IMR-90 (cell line): ENCODE results near the gene B4GALNT2. TPM values are rescaled to one million over a fixed set of nuclear protein-coding genes. Genes with fewer than 3 reads are reported as not detected.
"Not testable (repeated sequence)": the region's sequence is repeated elsewhere in the genome, so short reads cannot be mapped to it uniquely, and the experiment has no call there.

Experiments
- ATAC-seq: fragments of 200-7000 bp; cut with Tn5 transposase; 2 replicates; pipeline ENCODE4 v1.9.1; 2020; ENCODE audit warnings: low read depth, mild to moderate bottlenecking, moderate library complexity
- BruUV-seq: library from RNA; stranded (reverse); fragments of 400-500 nt; replicated peaks from 2 replicates; lab custom pipeline; 2021; lab: Mats Ljungman, UMichigan
- CTCF ChIA-PET: fragments of 300-600 bp; formaldehyde crosslinking; extraction: SDS; loops from one replicate; lab custom pipeline; 2021; ENCODE audit warnings: antibody characterized with exemption; lab: Yijun Ruan, JAX
- POLR2A ChIA-PET: fragments of 300-600 bp; sonication (Branson Sonifier 250); formaldehyde crosslinking; loops from one replicate; lab custom pipeline; 2022; ENCODE audit warnings: antibody characterized with exemption; ENCODE audit not compliant: unreplicated experiment; lab: Charles Lee
- DNase-seq: peaks from one replicate; pipeline ENCODE4 v3.0.0; 2013
- H2AFZ ChIP-seq: replicated peaks from 2 replicates; pipeline ENCODE3; 2013; ENCODE audit warnings: low read length, mild to moderate bottlenecking; ENCODE audit not compliant: poor library complexity
- H2AK5ac ChIP-seq: 2 replicates; pipeline ENCODE4 v1.6.1; 2013; ENCODE audit warnings: low read depth, low read length, inconsistent platforms
- H2AK9ac ChIP-seq: replicated peaks from 2 replicates; pipeline ENCODE3; 2013; ENCODE audit warnings: mild to moderate bottlenecking, low read depth, low read length, moderate library complexity; ENCODE audit not compliant: poor library complexity
- H2BK120ac ChIP-seq: 2 replicates; pipeline ENCODE4 v1.6.1; 2013; ENCODE audit warnings: low read depth, low read length, inconsistent platforms
- H2BK15ac ChIP-seq: 3 replicates; pipeline ENCODE4 v1.6.1; 2013; ENCODE audit warnings: low read depth, low read length, inconsistent platforms
- H2BK20ac ChIP-seq: 2 replicates; pipeline ENCODE4 v1.6.1; 2013; ENCODE audit warnings: low read depth, mild to moderate bottlenecking, inconsistent platforms, low read length, moderate library complexity
- H2BK5ac ChIP-seq: 2 replicates; pipeline ENCODE4 v1.6.1; 2013; ENCODE audit warnings: mild to moderate bottlenecking, low read depth, low read length, inconsistent platforms; ENCODE audit not compliant: poor library complexity, severe bottlenecking
- H3K14ac ChIP-seq: replicated peaks from 2 replicates; pipeline ENCODE4 v1.6.1; 2013; ENCODE audit warnings: low read depth, low read length, inconsistent platforms
- H3K18ac ChIP-seq: 2 replicates; pipeline ENCODE4 v1.6.1; 2013; ENCODE audit warnings: low read depth, low read length, control low read depth
- H3K23ac ChIP-seq: 2 replicates; pipeline ENCODE4 v1.6.1; 2013; ENCODE audit warnings: low read depth, low read length, inconsistent platforms
- H3K27ac ChIP-seq: 2 replicates; pipeline ENCODE4 v1.5.1; 2013; ENCODE audit warnings: mild to moderate bottlenecking, control low read depth, low read length; ENCODE audit not compliant: insufficient read depth
- H3K27me3 ChIP-seq: 2 replicates; pipeline ENCODE4 v1.6.1; 2013; ENCODE audit warnings: low read length; ENCODE audit not compliant: control insufficient read depth, insufficient read depth
- H3K36me3 ChIP-seq: 2 replicates; pipeline ENCODE4 v1.6.1; 2013; ENCODE audit warnings: low read length, mixed read lengths; ENCODE audit not compliant: control insufficient read depth, insufficient read depth
- H3K4ac ChIP-seq: 2 replicates; pipeline ENCODE4 v1.6.1; 2013; ENCODE audit warnings: low read depth, low read length, inconsistent platforms
- H3K4me1 ChIP-seq: 2 replicates; pipeline ENCODE4 v1.6.1; 2013; ENCODE audit warnings: low read length, mixed read lengths; ENCODE audit not compliant: control insufficient read depth, insufficient read depth
- H3K4me2 ChIP-seq: 2 replicates; pipeline ENCODE4 v1.6.1; 2013; ENCODE audit warnings: low read depth, mild to moderate bottlenecking, control low read depth, low read length, moderate library complexity
- H3K4me3 ChIP-seq: 2 replicates; pipeline ENCODE4 v1.5.1; 2013; ENCODE audit warnings: low read depth, mild to moderate bottlenecking, control low read depth, low read length, moderate library complexity; ENCODE audit not compliant: insufficient read depth
- H3K56ac ChIP-seq: 2 replicates; pipeline ENCODE4 v1.6.1; 2013; ENCODE audit warnings: low read length, inconsistent platforms; ENCODE audit not compliant: insufficient read depth; ENCODE audit errors: extremely low read depth
- H3K79me1 ChIP-seq, 2 experiments: 2 replicates each; pipeline ENCODE4 v1.6.1; 2013; ENCODE audit warnings: low read length in 2 of 2, inconsistent platforms in 1 of 2, low read depth in 1 of 2
- H3K9ac ChIP-seq: 2 replicates; pipeline ENCODE4 v1.6.1; 2013; ENCODE audit warnings: low read depth, low read length, control low read depth
- H3K9me1 ChIP-seq: 2 replicates; pipeline ENCODE4 v1.6.1; 2013; ENCODE audit warnings: low read length, inconsistent platforms; ENCODE audit not compliant: insufficient read depth
- H3K9me3 ChIP-seq: 2 replicates; pipeline ENCODE4 v1.6.1; 2013; ENCODE audit warnings: low read length; ENCODE audit not compliant: control insufficient read depth, insufficient read depth
- H4K20me1 ChIP-seq: 2 replicates; pipeline ENCODE4 v1.6.1; 2013; ENCODE audit warnings: low read length, inconsistent platforms; ENCODE audit not compliant: insufficient read depth
- H4K5ac ChIP-seq: 2 replicates; pipeline ENCODE4 v1.6.1; 2013; ENCODE audit warnings: mild to moderate bottlenecking, low read depth, low read length, control low read depth
- H4K8ac ChIP-seq, 2 experiments: 2 replicates each; pipeline ENCODE4 v1.6.1; 2013; ENCODE audit warnings: low read depth in 2 of 2, low read length in 2 of 2, control low read depth in 1 of 2, inconsistent platforms in 1 of 2
- H4K91ac ChIP-seq: 2 replicates; pipeline ENCODE4 v1.6.1; 2013; ENCODE audit warnings: low read depth, low read length, inconsistent platforms; ENCODE audit not compliant: insufficient read depth
- WGBS, 2 experiments: methylation state at CpG; one replicate each; pipeline versions ENCODE4 v1.1.5 to v1.1.7; 2013; ENCODE audit warnings: missing lambda C conversion rate in 2 of 2; ENCODE audit not compliant: insufficient read length in 1 of 2; ENCODE audit errors: extremely low coverage in 2 of 2; 5-methylcytosine and 5-hydroxymethylcytosine counted together
- dilution Hi-C: fragments of 300-500 bp; cut with HindIII; formaldehyde crosslinking; loops from one replicate; pipeline ENCODE4 v1.14.3; 2018; ENCODE audit warnings: low sequenced_read_pairs; ENCODE audit not compliant: unreplicated experiment
- in situ Hi-C: fragments of 300-500 bp; cut with MboI; formaldehyde crosslinking; loops from 3 replicates; pipeline ENCODE4 v1.14.3; 2019; ENCODE audit warnings: low sequenced_read_pairs, inconsistent platforms, mixed read lengths
- intact Hi-C: fragments of 100-400 bp; cut with micrococcal nuclease; formaldehyde crosslinking; loops from 2 replicates; pipeline ENCODE4 v1.10.0; 2022
- polyA plus RNA-seq, 3 experiments: library from polyadenylated mRNA; depleted of rRNA; stranded (reverse); fragments of >200 nt; gene quantifications; 2 replicates each; pipeline ENCODE4 v1.2.3, GENCODE V29; 2012; ENCODE audit warnings: low replicate concordance in 1 of 3
- total RNA-seq: library from RNA; depleted of rRNA; stranded (reverse); fragments of >200 nt; gene quantifications from 2 replicates; pipeline ENCODE4 v1.2.3, GENCODE V29; 2012

The B4GALNT2 gene
- total and polyA plus RNA-seq, 2 of the 4 experiments (the other 2 are of a cell fraction), result not detected

- dilution Hi-C loops, H4K20me1 ChIP-seq, H2BK20ac ChIP-seq, ATAC-seq, DNase-seq, in situ Hi-C loops, H3K36me3 ChIP-seq, H3K27ac ChIP-seq, H2BK5ac ChIP-seq, BruUV-seq, POLR2A ChIA-PET, H3K9me1 ChIP-seq, CTCF ChIA-PET, H2AK5ac ChIP-seq, H2AK9ac ChIP-seq, H2BK15ac ChIP-seq, H3K4me2 ChIP-seq, H3K14ac ChIP-seq, H3K18ac ChIP-seq, H3K27me3 ChIP-seq, H3K56ac ChIP-seq, H3K23ac ChIP-seq, H3K4me1 ChIP-seq, H4K8ac ChIP-seq, H4K91ac ChIP-seq, H3K4me3 ChIP-seq, H3K9ac ChIP-seq, H2BK120ac ChIP-seq, H4K5ac ChIP-seq, H3K79me1 ChIP-seq, H2AFZ ChIP-seq, H3K4ac ChIP-seq: not testable (repeated sequence)
- peaks cover 17% of the 10 kb centered on the region for H3K9me3 ChIP-seq
- intact Hi-C loops, result loop anchor here (10.0 kb wide), 1 partner anchor 120 kb away; no protein-coding TSS in a partner anchor
These were observed 52.0 kb downstream of the B4GALNT2 start for GRCh38 chr17:49184522-49184921.

DNA sequence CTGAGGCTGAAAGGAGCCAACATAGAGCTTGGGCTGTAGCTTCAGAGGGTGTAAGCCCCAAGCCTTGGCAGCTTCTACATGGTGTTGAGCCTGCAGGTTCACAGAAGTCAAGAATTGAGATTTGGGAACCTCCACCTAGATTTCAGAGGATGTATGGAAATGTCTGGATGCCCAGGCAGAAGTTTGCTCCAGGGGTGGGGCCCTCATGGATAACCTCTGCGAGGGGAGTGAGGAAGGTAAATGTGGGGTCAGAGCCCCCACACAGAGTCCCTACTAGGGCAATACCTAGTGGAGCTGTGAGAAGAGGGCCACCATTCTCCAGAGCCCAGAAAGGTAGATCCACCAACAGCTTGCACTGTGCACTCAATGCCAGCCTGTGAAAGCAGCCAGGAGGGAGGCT is 52.8 kb downstream of the B4GALNT2 start:
- DNase-seq, result not testable (repeated sequence)
- intact Hi-C loops, result loop anchor here (10.0 kb wide), 1 partner anchor 121 kb away; no protein-coding TSS in a partner anchor

More for the DNA sequence above, 52.8 kb downstream of the B4GALNT2 start:
- H3K4ac ChIP-seq, H3K23ac ChIP-seq, H4K91ac ChIP-seq, H2AK5ac ChIP-seq, H3K14ac ChIP-seq, H3K79me1 ChIP-seq, H3K4me3 ChIP-seq, H2AK9ac ChIP-seq, dilution Hi-C loops, H3K4me2 ChIP-seq, H2BK15ac ChIP-seq, H2BK5ac ChIP-seq, H4K5ac ChIP-seq, POLR2A ChIA-PET, BruUV-seq, H3K36me3 ChIP-seq, H2BK120ac ChIP-seq, H3K9ac ChIP-seq, H4K8ac ChIP-seq, H3K56ac ChIP-seq, in situ Hi-C loops, H2AFZ ChIP-seq, H3K27ac ChIP-seq, H3K27me3 ChIP-seq, H2BK20ac ChIP-seq, H3K4me1 ChIP-seq, H4K20me1 ChIP-seq, ATAC-seq, H3K18ac ChIP-seq, H3K9me1 ChIP-seq, CTCF ChIA-PET: not testable (repeated sequence)
- WGBS, 2 experiments, result no CpG with 5 or more reads among the region's 1 CpG
- peaks cover 17% of the 10 kb centered on the region for H3K9me3 ChIP-seq
